DMS153 treated with DMSO at 0.1 percent for 48 hours (cell line): ENCODE measurements around the gene ZNF585A.
"Not testable (repeated sequence)": the region's sequence is repeated elsewhere in the genome, so short reads cannot be mapped to it uniquely, and the experiment has no call there.

ENCODE experiments used
- DNase-seq: peaks from one replicate; lab custom pipeline; 2025; ENCODE audit not compliant: unreplicated experiment; lab: John Stamatoyannopoulos, UW

The ZNF585A gene

GRCh38 chr19:37172368-37173366 is at the start of gene ZNF585A:
TSS of gene ZNF585A (minus strand) at chr19:37172695. CDS start at chr19:37169910, 2,785 bp downstream.
- no peak for DNase-seq

GRCh38 chr19:37221136-37221535 is 48.6 kb upstream of the ZNF585A start:
- no peak for DNase-seq

GRCh38 chr19:37220383-37220782 is 47.9 kb upstream of the ZNF585A start:
- no peak for DNase-seq

- DNase-seq, result no peak
These were observed 46.1 kb upstream of the ZNF585A start for GRCh38 chr19:37218592-37218935.

GRCh38 chr19:37217775-37218591 is 45.5 kb upstream of the ZNF585A start, which contains the start of gene ZNF383:
TSS of gene ZNF383 (plus strand) at chr19:37218214. CDS start at chr19:37230454, 12,240 bp downstream.
- no peak for DNase-seq

GRCh38 chr19:37217480-37217774 is 44.9 kb upstream of the ZNF585A start:
- DNase-seq, result no peak

- DNase-seq, result no peak
These were observed 25.3 kb upstream of the ZNF585A start for GRCh38 chr19:37197768-37198167.

GRCh38 chr19:37197115-37197514 is 24.6 kb upstream of the ZNF585A start:
- DNase-seq, result not testable (repeated sequence)

GRCh38 chr19:37195248-37195647 is 22.8 kb upstream of the ZNF585A start:
- not testable (repeated sequence) for DNase-seq

GRCh38 chr19:37186071-37186470 is 13.6 kb upstream of the ZNF585A start:
- DNase-seq, result not testable (repeated sequence)

GRCh38 chr19:37165635-37166034 is 6.9 kb downstream of the ZNF585A start:
- DNase-seq, result no peak

- DNase-seq, result no peak
These were observed 12.3 kb downstream of the ZNF585A start for GRCh38 chr19:37160153-37160552.

GRCh38 chr19:37148214-37148613 is 24.3 kb downstream of the ZNF585A start:
- DNase-seq, result no peak

GRCh38 chr19:37136111-37136510 is 36.4 kb downstream of the ZNF585A start:
- DNase-seq, result no peak

- DNase-seq, result no peak
These were observed 43.7 kb downstream of the ZNF585A start for GRCh38 chr19:37128821-37129177.

GRCh38 chr19:37127999-37128820 is 44.3 kb downstream of the ZNF585A start:
- DNase-seq, result no peak

GRCh38 chr19:37122093-37122492 is 50.4 kb downstream of the ZNF585A start:
- not testable (repeated sequence) for DNase-seq

- DNase-seq, result no peak
These were observed 58.5 kb downstream of the ZNF585A start for GRCh38 chr19:37114001-37114400.

- not testable (repeated sequence) for DNase-seq
These were observed 60.7 kb downstream of the ZNF585A start for GRCh38 chr19:37111753-37112152.

- DNase-seq, result not testable (repeated sequence)
These were observed 68.4 kb downstream of the ZNF585A start for GRCh38 chr19:37104135-37104534.

- DNase-seq, result no peak
These were observed 73.9 kb downstream of the ZNF585A start for GRCh38 chr19:37098570-37098969.
